AG09319 (cell line): ENCODE measurements around the gene ENOX2.

Experiments used
- DNase-seq: peaks from one replicate; pipeline ENCODE4 v3.0.0-alpha.2; 2010; ENCODE audit warnings: low read depth; ENCODE audit errors: extremely low read depth
- CTCF ChIP-seq: IDR thresholded peaks from 2 replicates; pipeline ENCODE4 v1.5.1; 2011; ENCODE audit warnings: low read depth, mild to moderate bottlenecking, inconsistent platforms, low read length, moderate library complexity

Gene ENOX2

GRCh38 chrX:130604882-130605281 lies 298.1 kb downstream of the ENOX2 start:
- DNase-seq, result no peak

GRCh38 chrX:130594453-130594916 lies 308.5 kb downstream of the ENOX2 start:
- DNase-seq, result no peak
- TF ChIP-seq CTCF, result no peak

More at GRCh38 chrX:130604882-130605281, 298.1 kb downstream of the ENOX2 start:
- no peak for TF ChIP-seq CTCF

- no peak for DNase-seq
- no peak for TF ChIP-seq CTCF
Measured at GRCh38 chrX:130593911-130594310, 309.1 kb downstream of the ENOX2 start.

- no peak for TF ChIP-seq CTCF
- no peak for DNase-seq
Measured at GRCh38 chrX:130592204-130592603, 310.8 kb downstream of the ENOX2 start.

- DNase-seq, result no peak
- no peak for TF ChIP-seq CTCF
Measured at GRCh38 chrX:130578906-130579305, 324.1 kb downstream of the ENOX2 start.

DNA sequence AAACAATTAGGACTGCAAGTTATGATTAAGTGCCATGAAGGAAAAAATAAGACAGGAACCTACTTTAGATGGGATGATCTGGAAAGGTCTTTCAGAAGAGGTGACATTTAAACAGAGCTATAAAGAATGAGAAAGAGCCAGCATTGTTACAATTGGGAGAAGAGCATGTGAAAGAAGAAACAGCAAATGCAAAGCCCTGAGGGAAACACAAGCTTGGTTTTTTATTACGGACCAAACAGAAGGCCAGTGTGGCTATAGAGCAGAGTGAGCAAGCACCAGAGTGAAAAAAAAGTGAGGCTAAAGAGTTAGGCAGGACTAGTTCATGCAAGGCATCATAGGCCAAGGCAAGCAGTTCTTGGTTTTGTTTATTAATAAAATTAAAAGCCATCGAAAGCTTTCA lies 325.6 kb downstream of the ENOX2 start:
- no peak for DNase-seq
- TF ChIP-seq CTCF, result no peak

GRCh38 chrX:130575831-130576389 lies 327.1 kb downstream of the ENOX2 start:
- peak; percentile 80 for TF ChIP-seq CTCF
- DNase-seq, result no peak
